ENCODE data around the gene ENGASE.

ENGASE gene

GRCh38 chr17:79079421-79080200, 5.0 kb downstream of the ENGASE start:
- DNase-seq (ENCODE audit: low spot score) = no peak

GRCh38 chr17:79080349-79080748, 5.7 kb downstream of the ENGASE start:
- no peak for DNase-seq (ENCODE audit: low spot score)

GRCh38 chr17:79080761-79081290, 6.2 kb downstream of the ENGASE start:
- no peak for DNase-seq (ENCODE audit: low spot score)

- no peak for DNase-seq (ENCODE audit: low spot score)
Observed at GRCh38 chr17:79081571-79082276, 7.1 kb downstream of the ENGASE start.

GRCh38 chr17:79082311-79083190, 7.9 kb downstream of the ENGASE start:
- DNase-seq (ENCODE audit: low spot score) = peak; percentile 13

- DNase-seq (ENCODE audit: low spot score) = no peak
Observed at GRCh38 chr17:79083191-79083971, 8.8 kb downstream of the ENGASE start.

- DNase-seq (ENCODE audit: low spot score) = no peak
Observed at GRCh38 chr17:79084291-79085153, 9.9 kb downstream of the ENGASE start.

- DNase-seq (ENCODE audit: low spot score) = no peak
Observed at GRCh38 chr17:79085154-79085920, 10.7 kb downstream of the ENGASE start.

- no peak for DNase-seq (ENCODE audit: low spot score)
Observed at GRCh38 chr17:79085921-79086551, 11.4 kb downstream of the ENGASE start.

- no peak for DNase-seq (ENCODE audit: low spot score)
Observed at GRCh38 chr17:79086609-79087427, 12.2 kb downstream of the ENGASE start.

- DNase-seq (ENCODE audit: low spot score) = peak; percentile 45
Observed at GRCh38 chr17:79087428-79088143, 13.0 kb downstream of the ENGASE start.

- DNase-seq (ENCODE audit: low spot score) = no peak
Observed at GRCh38 chr17:79088247-79088996, 13.8 kb downstream of the ENGASE start.

GRCh38 chr17:79088997-79089328, 14.3 kb downstream of the ENGASE start:
- DNase-seq (ENCODE audit: low spot score) = no peak

GRCh38 chr17:79089720-79090442, 15.3 kb downstream of the ENGASE start:
- no peak for DNase-seq (ENCODE audit: low spot score)

- no peak for DNase-seq (ENCODE audit: low spot score)
Observed at GRCh38 chr17:79090443-79091225, 16.0 kb downstream of the ENGASE start.

Measured in LoVo (cell line).